Stimulated activated CD4-positive, alpha-beta T cell treated with anti-CD3 and anti-CD28 coated beads, TNF-alpha, amount 100 ng/mL, for 24 hours (primary cell): ENCODE data around the gene PNLIPRP2.

Experiments used
- DNase-seq, 3 experiments: peaks; one replicate each; pipeline ENCODE4 v3.0.0-alpha.2; 2020; ENCODE audit warnings: low read depth in 3 of 3

The PNLIPRP2 gene

DNA sequence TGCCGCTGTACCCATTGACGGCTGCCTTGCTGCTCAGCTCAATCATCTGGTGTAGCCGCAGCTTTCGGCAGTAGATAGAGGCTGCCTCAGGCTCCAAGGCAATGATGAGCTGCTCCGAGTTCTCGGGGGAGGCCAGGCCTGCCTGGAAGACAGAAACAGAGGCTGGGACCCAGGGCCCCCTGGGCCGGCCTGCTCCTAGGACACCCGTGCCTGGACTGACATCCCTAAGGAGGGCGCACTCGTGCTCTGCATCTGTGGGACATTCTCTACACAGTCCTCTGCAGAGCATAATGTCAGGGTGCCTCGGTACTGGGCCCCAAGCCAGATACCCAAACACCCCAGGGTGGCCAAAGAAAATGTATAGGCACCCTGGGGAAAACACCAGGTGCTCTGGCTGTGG, 63.1 kb downstream of the PNLIPRP2 start:
- DNase-seq, result no peak

DNA sequence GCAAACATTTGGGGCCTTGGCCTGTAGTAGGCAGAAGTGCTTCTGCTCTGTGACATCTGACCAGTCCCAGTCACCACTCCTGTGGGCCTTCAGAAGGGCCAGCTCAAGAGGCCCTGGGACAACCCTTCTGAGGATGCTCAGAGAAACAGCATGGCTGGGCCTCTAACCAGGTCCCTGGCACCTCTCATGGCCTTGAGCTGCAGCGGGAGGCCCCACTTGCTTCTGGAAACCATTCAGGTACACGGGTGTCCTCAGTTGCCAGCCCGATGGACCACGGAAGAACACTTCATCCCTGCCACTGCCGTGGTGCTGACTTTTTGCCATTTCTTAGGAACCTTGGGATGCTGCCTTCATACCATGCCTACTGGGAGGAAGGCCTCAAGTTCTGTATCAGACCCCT, 64.0 kb downstream of the PNLIPRP2 start:
- no peak for DNase-seq

DNA sequence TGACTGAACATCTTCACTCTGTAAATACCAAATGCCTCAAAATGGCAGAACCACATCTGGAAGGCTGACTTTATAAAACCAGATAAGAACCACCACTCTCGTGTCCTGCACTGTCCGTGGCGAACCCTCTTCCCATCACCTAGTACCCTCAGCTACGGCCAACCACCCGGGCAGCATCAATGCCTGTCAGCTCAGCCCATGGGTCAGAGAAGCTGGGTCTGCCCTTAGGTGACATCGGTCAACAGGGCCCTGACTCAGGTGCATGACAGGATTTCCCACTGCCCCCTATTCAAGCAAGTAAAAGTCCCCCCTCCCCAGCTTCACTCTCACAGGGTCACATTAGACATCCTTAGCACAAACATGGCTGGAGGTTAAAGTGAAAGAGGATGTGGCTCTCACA, 65.1 kb downstream of the PNLIPRP2 start:
- no peak for DNase-seq

DNA sequence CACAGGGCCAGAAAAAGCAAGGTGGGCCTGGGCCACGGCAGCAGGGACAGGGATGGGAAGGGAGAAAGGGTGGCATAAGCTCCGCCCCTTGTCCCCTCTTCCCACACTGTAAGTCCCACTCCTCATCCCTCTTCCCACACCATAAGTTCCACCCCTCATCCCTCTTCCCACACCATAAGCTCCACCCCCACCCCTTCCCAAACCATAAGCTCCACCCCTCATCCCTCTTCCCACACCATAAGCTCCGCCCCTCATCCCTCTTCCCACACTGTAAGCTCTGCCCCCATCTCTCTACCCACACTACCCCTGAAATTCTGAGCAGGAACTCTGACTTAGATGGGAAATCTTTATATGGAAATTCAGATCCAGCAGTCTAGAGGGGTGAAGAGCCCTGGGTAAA, 65.9 kb downstream of the PNLIPRP2 start:
- no peak for DNase-seq

DNA sequence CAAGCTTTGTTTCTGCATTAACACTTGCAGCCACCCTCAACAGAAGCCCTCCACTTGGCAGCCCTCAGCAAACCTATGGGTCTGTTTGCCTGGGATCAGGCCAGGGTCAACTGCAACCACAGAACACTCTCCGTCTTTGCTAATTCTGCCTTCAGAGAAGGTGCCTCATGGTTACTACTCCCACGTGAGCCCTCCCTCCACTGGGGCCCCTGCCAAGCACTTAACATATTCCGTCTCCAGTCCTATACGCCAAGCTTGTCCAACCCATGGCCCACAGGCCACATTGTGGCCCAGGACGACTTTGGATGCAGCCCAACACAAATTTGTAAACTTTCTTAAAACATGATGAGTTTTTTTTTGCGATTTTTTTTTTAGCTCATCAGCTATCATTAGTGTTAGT, 66.9 kb downstream of the PNLIPRP2 start:
- no peak for DNase-seq

DNA sequence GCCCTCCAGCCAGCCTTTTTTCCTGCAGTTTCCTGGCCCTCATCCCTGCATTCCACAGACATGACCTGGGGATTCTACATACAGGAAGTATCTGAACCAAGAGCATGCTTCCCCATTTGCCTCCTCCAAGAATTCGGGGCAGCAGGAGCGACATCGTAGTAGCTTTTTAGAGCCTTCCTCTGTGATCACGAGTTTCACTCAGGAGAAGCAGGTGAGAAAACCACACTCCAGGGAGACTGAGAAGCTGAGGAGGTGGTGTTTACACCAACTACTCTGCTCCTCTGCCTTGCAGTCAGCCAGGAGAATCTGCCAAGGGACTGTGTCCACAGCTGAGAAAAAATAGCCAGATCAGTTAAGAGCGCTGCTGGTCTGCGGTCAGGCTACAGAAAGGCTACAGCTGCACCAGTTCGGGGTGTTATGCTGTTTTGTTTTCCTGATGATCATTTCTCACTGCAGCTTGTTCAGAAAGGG, 67.5 kb downstream of the PNLIPRP2 start:
- no peak for DNase-seq

DNA sequence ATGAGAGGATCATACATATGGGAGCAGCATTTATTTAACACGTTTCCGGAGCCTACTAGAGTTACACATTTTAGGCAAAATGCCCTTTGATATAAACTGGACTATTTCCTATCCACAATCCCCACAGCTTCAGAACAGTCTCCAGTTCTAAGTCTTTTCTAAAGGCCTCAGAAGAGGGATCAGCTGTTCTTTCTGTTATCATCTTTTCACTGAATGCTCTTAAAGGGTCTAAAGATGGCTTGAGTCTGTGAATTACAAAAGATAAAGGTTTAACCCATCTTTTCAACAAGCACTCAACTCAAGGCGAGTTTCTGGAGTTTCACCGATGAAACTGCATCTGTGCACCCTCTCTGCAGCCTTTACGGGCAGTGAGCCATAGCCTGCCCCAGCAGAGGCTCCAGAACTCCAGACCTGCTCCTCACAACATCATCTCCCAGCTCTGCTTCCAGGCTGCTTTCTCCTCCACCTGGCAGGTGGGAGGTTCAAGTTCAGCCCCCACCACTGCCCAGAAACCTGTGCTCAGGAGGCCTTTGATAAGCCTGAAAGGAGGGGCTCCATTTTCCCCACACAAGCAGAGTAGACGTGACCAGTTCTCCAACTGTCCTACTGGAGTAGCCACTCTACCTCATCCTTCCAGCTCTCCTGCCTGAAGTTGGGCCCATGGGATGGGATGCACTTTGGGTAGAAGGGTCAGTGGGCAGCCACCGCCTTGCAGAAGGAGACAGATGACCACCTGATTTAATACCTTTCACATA, 68.2 kb downstream of the PNLIPRP2 start:
- DNase-seq, result no peak

DNA sequence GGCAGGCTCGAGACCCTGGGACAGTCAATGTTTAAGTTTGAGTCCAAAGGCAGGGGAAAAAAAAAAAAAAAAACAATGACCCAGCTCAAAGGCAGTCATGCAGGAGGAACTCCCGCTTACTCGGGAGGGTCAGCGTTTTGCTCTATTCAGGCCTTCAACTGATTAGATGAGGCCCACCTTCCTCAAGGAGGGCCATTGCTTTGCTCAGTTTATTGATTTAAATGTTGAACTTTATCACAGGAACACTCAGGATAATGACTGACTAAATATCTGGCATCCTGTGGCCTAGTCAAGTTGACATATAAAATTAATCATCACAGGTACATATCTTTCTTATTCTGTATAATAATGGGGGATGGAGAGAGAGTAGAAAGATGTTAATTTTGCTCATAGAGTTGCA, 69.0 kb downstream of the PNLIPRP2 start:
- DNase-seq, result no peak

DNA sequence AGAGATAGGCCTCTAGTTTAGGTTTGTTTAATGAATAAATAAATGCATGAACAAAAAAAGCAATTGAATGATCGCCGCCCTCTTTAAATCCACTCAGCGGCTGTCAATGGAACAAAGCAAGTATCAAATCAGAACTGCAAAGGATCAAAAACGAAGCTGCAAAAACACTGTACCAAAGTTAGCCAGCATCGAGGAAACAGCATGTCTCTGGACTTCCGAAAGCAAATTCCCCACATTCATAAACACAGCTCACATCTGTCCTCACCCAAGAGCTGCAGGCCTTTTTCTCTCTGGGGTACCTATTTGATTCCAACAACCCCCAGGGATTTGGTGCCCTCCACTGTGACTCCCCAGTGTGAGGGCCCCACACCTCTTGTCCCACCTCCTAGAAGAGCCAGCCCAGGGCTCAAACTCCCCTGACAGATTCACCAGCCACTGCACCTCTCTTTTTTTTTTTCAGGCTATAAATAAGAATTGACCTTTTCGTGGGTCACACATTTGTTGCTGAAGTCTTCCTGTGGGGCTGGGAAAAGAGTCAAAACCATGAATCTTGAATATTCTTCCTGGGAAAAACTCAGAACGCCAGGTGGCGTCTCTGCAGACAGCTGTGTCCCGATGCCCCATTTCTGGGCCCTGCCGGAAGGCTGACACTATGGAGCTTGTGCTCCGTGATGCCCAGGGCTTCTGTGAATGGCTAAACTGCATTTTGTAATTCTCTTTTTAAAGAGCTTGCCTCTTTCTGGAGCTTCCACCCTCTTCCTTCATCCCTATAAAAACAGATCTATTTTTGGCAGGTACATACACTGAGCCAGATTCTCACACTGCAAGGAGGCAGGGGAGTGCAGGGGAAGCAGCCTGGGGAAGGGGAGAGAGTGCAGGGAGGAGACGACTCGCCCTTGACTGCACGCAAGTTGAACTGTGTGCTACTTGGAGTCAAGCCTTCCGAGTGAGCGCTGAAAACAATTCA, 69.9 kb downstream of the PNLIPRP2 start:
- DNase-seq, result no peak

DNA sequence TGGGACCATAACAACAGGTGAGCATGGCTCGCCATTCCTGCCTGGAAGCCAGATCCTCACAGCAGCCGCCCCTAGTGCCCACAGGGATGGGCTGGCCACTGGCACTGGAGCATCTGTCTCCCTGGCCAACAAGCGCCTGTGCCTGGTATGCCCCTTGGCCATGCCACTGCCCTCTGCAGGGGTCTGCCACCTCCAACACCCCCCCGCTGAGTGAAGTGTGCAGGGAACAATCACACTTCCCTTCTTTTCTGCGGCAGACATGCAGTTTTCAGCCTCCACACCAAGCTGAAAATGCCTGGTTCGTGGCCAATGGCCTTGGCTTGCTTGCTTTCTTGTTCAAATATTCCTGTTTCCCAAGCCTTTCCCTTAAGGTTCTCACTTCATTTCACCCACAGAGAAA, 70.9 kb downstream of the PNLIPRP2 start:
- DNase-seq, result no peak

DNA sequence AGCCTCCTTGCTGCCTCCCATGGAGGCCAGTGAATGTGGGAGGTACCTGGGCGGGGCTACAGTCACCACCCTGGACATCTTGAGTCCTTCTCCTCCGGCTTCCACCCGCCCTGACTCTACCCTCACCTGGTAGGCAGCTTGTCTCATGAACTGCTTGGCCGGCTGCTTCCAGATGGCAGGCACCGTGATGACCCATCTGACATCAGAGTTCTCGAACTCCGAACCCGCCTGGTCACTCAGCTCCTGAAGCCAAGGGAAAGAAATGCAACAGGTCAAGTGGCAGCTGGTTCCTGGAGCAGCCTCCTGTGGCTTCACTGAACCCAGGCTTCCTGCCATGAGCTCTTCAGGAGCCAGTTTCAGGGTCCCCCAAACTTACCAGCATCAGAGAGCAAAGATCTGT, 71.5 kb downstream of the PNLIPRP2 start:
- DNase-seq, result no peak

DNA sequence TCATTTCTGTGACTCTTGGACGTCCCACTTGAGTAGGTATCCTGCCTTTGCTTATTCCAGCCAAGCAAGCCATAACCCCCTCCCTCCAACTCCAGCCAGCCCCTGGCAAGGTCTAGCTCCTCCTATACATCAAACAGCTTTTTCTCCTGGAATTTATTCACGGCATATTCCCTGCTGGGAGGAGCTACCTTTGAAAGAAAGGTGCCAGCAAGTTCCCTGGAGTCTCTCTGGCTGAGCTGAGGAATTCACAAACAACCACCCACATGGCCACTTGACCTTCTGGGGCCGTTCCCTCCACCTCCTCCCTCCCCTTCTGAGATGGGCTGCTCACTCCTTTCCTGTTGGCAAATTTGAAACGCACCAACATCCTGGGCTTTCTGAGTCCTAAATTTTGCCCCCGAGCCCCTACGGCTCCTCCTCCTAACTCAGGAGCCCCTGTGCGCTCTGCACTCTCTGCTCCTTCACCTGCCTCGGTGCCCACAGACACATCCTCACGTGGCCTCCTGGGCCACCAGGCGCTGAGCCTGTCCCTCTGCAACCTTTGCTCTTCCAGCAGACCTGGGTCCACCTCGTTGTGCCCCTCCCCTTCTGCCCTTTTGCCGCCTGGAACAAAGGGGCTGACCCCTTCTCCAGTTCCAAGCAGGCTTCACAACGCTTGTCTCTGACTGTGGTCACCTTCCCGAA, 73.6 kb downstream of the PNLIPRP2 start:
- DNase-seq, result no peak
